ENCODE data around the gene SASH3. TPM values are rescaled to one million over a fixed set of nuclear protein-coding genes. Genes with fewer than 3 reads are reported as not detected.

The SASH3 gene
- total RNA-seq, 4 donors from 2014 or later = 0.26 to 4.1 (median 2.9) TPM

GRCh38 chrX:129759576-129760061 is 20.1 kb upstream of the SASH3 start:
- intact Hi-C loops (cut with DNase I; ENCODE audit: low total_unique reads) = no loop called here
- no peak for DNase-seq

DNA sequence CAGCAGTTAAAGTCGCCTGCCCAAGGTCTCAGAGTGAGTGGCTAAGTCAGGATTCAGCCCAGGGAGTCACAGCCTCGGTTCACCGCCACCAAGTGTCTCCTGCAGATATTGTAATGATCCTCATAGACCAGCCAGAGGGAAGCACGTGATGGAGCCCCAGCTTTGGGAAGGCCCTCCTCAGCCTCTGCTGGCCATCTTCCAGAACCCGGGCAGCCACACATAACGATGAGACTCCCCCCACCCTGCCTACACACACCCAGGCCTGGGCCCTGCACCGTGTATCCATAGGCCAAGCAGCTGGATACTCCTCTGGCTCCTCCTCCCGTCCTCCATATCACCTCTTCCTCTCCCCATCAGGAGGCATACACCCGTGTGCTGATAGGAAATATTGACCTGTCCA is 19.6 kb upstream of the SASH3 start:
- Histone ChIP-seq H3K4me1 (no peaks in the 10 kb centered on the region), H3K4me3 (no peak overlapping the region), H3K9me3 (no peaks in the 10 kb centered on the region), H3K27ac (no peak overlapping the region), H3K27me3 (no peaks in the 10 kb centered on the region), H3K36me3 (no peaks in the 10 kb centered on the region)
- no peak for TF ChIP-seq POLR2A (IDR thresholded peaks at IDR 0.05)
- no peak for TF ChIP-seq CTCF (IDR thresholded peaks at IDR 0.05)
- DNase-seq = no peak
- intact Hi-C loops (cut with DNase I; ENCODE audit: low total_unique reads) = no loop called here

More at GRCh38 chrX:129759576-129760061, 20.1 kb upstream of the SASH3 start:
- Histone ChIP-seq H3K36me3 (no peaks in the 10 kb centered on the region), H3K27me3 (no peaks in the 10 kb centered on the region), H3K9me3 (no peaks in the 10 kb centered on the region), H3K27ac (no peak overlapping the region), H3K4me3 (no peak overlapping the region), H3K4me1 (no peaks in the 10 kb centered on the region)
- TF ChIP-seq POLR2A (IDR thresholded peaks at IDR 0.05) = no peak

DNA sequence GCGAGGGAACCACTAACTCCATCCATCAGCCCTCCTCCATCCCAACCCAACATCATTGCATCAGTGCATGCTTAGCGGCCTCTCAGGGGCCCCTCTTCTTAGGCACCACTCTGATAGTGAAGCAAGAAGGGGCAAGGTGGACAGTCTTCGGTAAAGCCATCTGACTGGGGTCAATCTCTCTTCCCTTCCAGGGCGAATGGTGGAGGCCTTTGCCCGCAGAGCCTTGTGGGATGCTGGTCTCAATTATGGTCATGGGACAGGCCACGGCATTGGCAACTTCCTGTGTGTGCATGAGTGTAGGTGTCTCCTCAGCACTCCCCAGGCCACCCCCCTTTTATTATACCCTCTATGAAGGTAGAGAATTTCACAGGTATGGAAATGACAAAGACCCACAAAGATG is 18.8 kb upstream of the SASH3 start:
- Histone ChIP-seq H3K4me3 (no peak overlapping the region), H3K4me1 (no peaks in the 10 kb centered on the region), H3K9me3 (no peaks in the 10 kb centered on the region), H3K27me3 (no peaks in the 10 kb centered on the region), H3K36me3 (no peaks in the 10 kb centered on the region), H3K27ac (no peak overlapping the region)
- DNase-seq = no peak
- TF ChIP-seq CTCF (IDR thresholded peaks at IDR 0.05) = no peak
- no peak for TF ChIP-seq POLR2A (IDR thresholded peaks at IDR 0.05)
- intact Hi-C loops (cut with DNase I; ENCODE audit: low total_unique reads) = no loop called here

- Histone ChIP-seq H3K4me3 (no peak overlapping the region), H3K27me3 (no peaks in the 10 kb centered on the region), H3K27ac (no peak overlapping the region), H3K9me3 (no peaks in the 10 kb centered on the region), H3K4me1 (no peaks in the 10 kb centered on the region), H3K36me3 (no peaks in the 10 kb centered on the region)
- TF ChIP-seq POLR2A (IDR thresholded peaks at IDR 0.05) = no peak
- TF ChIP-seq CTCF (IDR thresholded peaks at IDR 0.05) = no peak
- DNase-seq = no peak
- intact Hi-C loops (cut with DNase I; ENCODE audit: low total_unique reads) = no loop called here
Measured at GRCh38 chrX:129761596-129761995, 18.2 kb upstream of the SASH3 start.

DNA sequence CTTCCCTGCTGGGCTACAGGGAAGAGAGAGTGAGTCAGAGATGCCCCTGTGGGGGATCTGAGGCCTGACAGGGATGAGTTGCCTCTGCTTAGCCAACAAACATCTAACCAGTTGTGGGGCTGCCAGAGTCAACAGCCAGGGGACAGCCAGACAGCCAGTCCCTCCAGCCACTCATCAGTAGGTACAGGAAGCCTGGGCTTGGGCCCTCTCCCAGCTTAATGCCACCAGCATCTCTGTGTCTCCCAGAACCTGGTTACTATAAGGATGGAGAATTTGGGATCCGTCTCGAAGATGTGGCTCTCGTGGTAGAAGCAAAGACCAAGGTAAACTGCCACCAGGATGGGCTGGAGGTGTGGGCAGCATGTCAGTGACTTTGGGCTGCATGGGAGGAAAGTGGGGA is 17.3 kb upstream of the SASH3 start:
- TF ChIP-seq CTCF (IDR thresholded peaks at IDR 0.05) (no peak), POLR2A (IDR thresholded peaks at IDR 0.05) (no peak)
- no peak overlapping the region for H3K4me3 ChIP-seq
- no peaks in the 10 kb centered on the region for H3K36me3 ChIP-seq
- no peaks in the 10 kb centered on the region for H3K9me3 ChIP-seq
- no peaks in the 10 kb centered on the region for H3K4me1 ChIP-seq
- H3K27ac ChIP-seq = no peak overlapping the region
- no peaks in the 10 kb centered on the region for H3K27me3 ChIP-seq
- no peak for DNase-seq
- intact Hi-C loops (cut with DNase I; ENCODE audit: low total_unique reads) = no loop called here

GRCh38 chrX:129763666-129764065 is 16.1 kb upstream of the SASH3 start:
- intact Hi-C loops (cut with DNase I; ENCODE audit: low total_unique reads) = no loop called here
- H3K4me1 ChIP-seq = no peaks in the 10 kb centered on the region
- H3K4me3 ChIP-seq = no peak overlapping the region
- no peak for TF ChIP-seq CTCF (IDR thresholded peaks at IDR 0.05)
- H3K27ac ChIP-seq = no peak overlapping the region
- H3K36me3 ChIP-seq = no peaks in the 10 kb centered on the region
- no peaks in the 10 kb centered on the region for H3K9me3 ChIP-seq
- DNase-seq = no peak
- no peaks in the 10 kb centered on the region for H3K27me3 ChIP-seq
